IMR-90 (cell line): ENCODE results near the gene KAT6B. TPM values are rescaled to one million over a fixed set of nuclear protein-coding genes. Genes with fewer than 3 reads are reported as not detected.

Source experiments
- ATAC-seq: fragments of 200-7000 bp; cut with Tn5 transposase; 2 replicates; pipeline ENCODE4 v1.9.1; 2020; ENCODE audit warnings: low read depth, mild to moderate bottlenecking, moderate library complexity
- BruUV-seq: library from RNA; stranded (reverse); fragments of 400-500 nt; replicated peaks from 2 replicates; lab custom pipeline; 2021; lab: Mats Ljungman, UMichigan
- CTCF ChIA-PET: fragments of 300-600 bp; formaldehyde crosslinking; extraction: SDS; loops from one replicate; lab custom pipeline; 2021; ENCODE audit warnings: antibody characterized with exemption; lab: Yijun Ruan, JAX
- POLR2A ChIA-PET: fragments of 300-600 bp; sonication (Branson Sonifier 250); formaldehyde crosslinking; loops from one replicate; lab custom pipeline; 2022; ENCODE audit warnings: antibody characterized with exemption; ENCODE audit not compliant: unreplicated experiment; lab: Charles Lee
- DNase-seq: peaks from one replicate; pipeline ENCODE4 v3.0.0; 2013
- H2AFZ ChIP-seq: replicated peaks from 2 replicates; pipeline ENCODE3; 2013; ENCODE audit warnings: low read length, mild to moderate bottlenecking; ENCODE audit not compliant: poor library complexity
- H2AK5ac ChIP-seq: 2 replicates; pipeline ENCODE4 v1.6.1; 2013; ENCODE audit warnings: low read depth, low read length, inconsistent platforms
- H2AK9ac ChIP-seq: replicated peaks from 2 replicates; pipeline ENCODE3; 2013; ENCODE audit warnings: mild to moderate bottlenecking, low read depth, low read length, moderate library complexity; ENCODE audit not compliant: poor library complexity
- H2BK120ac ChIP-seq: 2 replicates; pipeline ENCODE4 v1.6.1; 2013; ENCODE audit warnings: low read depth, low read length, inconsistent platforms
- H2BK15ac ChIP-seq: 3 replicates; pipeline ENCODE4 v1.6.1; 2013; ENCODE audit warnings: low read depth, low read length, inconsistent platforms
- H2BK20ac ChIP-seq: 2 replicates; pipeline ENCODE4 v1.6.1; 2013; ENCODE audit warnings: low read depth, mild to moderate bottlenecking, inconsistent platforms, low read length, moderate library complexity
- H2BK5ac ChIP-seq: 2 replicates; pipeline ENCODE4 v1.6.1; 2013; ENCODE audit warnings: mild to moderate bottlenecking, low read depth, low read length, inconsistent platforms; ENCODE audit not compliant: poor library complexity, severe bottlenecking
- H3K14ac ChIP-seq: replicated peaks from 2 replicates; pipeline ENCODE4 v1.6.1; 2013; ENCODE audit warnings: low read depth, low read length, inconsistent platforms
- H3K18ac ChIP-seq: 2 replicates; pipeline ENCODE4 v1.6.1; 2013; ENCODE audit warnings: low read depth, low read length, control low read depth
- H3K23ac ChIP-seq: 2 replicates; pipeline ENCODE4 v1.6.1; 2013; ENCODE audit warnings: low read depth, low read length, inconsistent platforms
- H3K27ac ChIP-seq: 2 replicates; pipeline ENCODE4 v1.5.1; 2013; ENCODE audit warnings: mild to moderate bottlenecking, control low read depth, low read length; ENCODE audit not compliant: insufficient read depth
- H3K27me3 ChIP-seq: 2 replicates; pipeline ENCODE4 v1.6.1; 2013; ENCODE audit warnings: low read length; ENCODE audit not compliant: control insufficient read depth, insufficient read depth
- H3K36me3 ChIP-seq: 2 replicates; pipeline ENCODE4 v1.6.1; 2013; ENCODE audit warnings: low read length, mixed read lengths; ENCODE audit not compliant: control insufficient read depth, insufficient read depth
- H3K4ac ChIP-seq: 2 replicates; pipeline ENCODE4 v1.6.1; 2013; ENCODE audit warnings: low read depth, low read length, inconsistent platforms
- H3K4me1 ChIP-seq: 2 replicates; pipeline ENCODE4 v1.6.1; 2013; ENCODE audit warnings: low read length, mixed read lengths; ENCODE audit not compliant: control insufficient read depth, insufficient read depth
- H3K4me2 ChIP-seq: 2 replicates; pipeline ENCODE4 v1.6.1; 2013; ENCODE audit warnings: low read depth, mild to moderate bottlenecking, control low read depth, low read length, moderate library complexity
- H3K4me3 ChIP-seq: 2 replicates; pipeline ENCODE4 v1.5.1; 2013; ENCODE audit warnings: low read depth, mild to moderate bottlenecking, control low read depth, low read length, moderate library complexity; ENCODE audit not compliant: insufficient read depth
- H3K56ac ChIP-seq: 2 replicates; pipeline ENCODE4 v1.6.1; 2013; ENCODE audit warnings: low read length, inconsistent platforms; ENCODE audit not compliant: insufficient read depth; ENCODE audit errors: extremely low read depth
- H3K79me1 ChIP-seq, 2 experiments: 2 replicates each; pipeline ENCODE4 v1.6.1; 2013; ENCODE audit warnings: low read length in 2 of 2, inconsistent platforms in 1 of 2, low read depth in 1 of 2
- H3K9ac ChIP-seq: 2 replicates; pipeline ENCODE4 v1.6.1; 2013; ENCODE audit warnings: low read depth, low read length, control low read depth
- H3K9me1 ChIP-seq: 2 replicates; pipeline ENCODE4 v1.6.1; 2013; ENCODE audit warnings: low read length, inconsistent platforms; ENCODE audit not compliant: insufficient read depth
- H3K9me3 ChIP-seq: 2 replicates; pipeline ENCODE4 v1.6.1; 2013; ENCODE audit warnings: low read length; ENCODE audit not compliant: control insufficient read depth, insufficient read depth
- H4K20me1 ChIP-seq: 2 replicates; pipeline ENCODE4 v1.6.1; 2013; ENCODE audit warnings: low read length, inconsistent platforms; ENCODE audit not compliant: insufficient read depth
- H4K5ac ChIP-seq: 2 replicates; pipeline ENCODE4 v1.6.1; 2013; ENCODE audit warnings: mild to moderate bottlenecking, low read depth, low read length, control low read depth
- H4K8ac ChIP-seq, 2 experiments: 2 replicates each; pipeline ENCODE4 v1.6.1; 2013; ENCODE audit warnings: low read depth in 2 of 2, low read length in 2 of 2, control low read depth in 1 of 2, inconsistent platforms in 1 of 2
- H4K91ac ChIP-seq: 2 replicates; pipeline ENCODE4 v1.6.1; 2013; ENCODE audit warnings: low read depth, low read length, inconsistent platforms; ENCODE audit not compliant: insufficient read depth
- NFE2L2 ChIP-seq: fragments of 150-350 bp; IDR thresholded peaks from 2 replicates; pipeline ENCODE4 v1.6.1; 2016; ENCODE audit warnings: low read depth, mild to moderate bottlenecking, low read length
- POLR2A ChIP-seq: IDR thresholded peaks from 2 replicates; pipeline ENCODE4 v1.6.1; 2012; ENCODE audit warnings: mild to moderate bottlenecking, low read depth, low read length
- RCOR1 ChIP-seq: IDR thresholded peaks from 2 replicates; pipeline ENCODE4 v1.6.1; 2012; ENCODE audit warnings: mild to moderate bottlenecking, low read length, improper control_type of control experiment; ENCODE audit not compliant: insufficient replicate concordance
- WGBS, 2 experiments: methylation state at CpG; one replicate each; pipeline versions ENCODE4 v1.1.5 to v1.1.7; 2013; ENCODE audit warnings: missing lambda C conversion rate in 2 of 2; ENCODE audit not compliant: insufficient read length in 1 of 2; ENCODE audit errors: extremely low coverage in 2 of 2; 5-methylcytosine and 5-hydroxymethylcytosine counted together
- dilution Hi-C: fragments of 300-500 bp; cut with HindIII; formaldehyde crosslinking; loops from one replicate; pipeline ENCODE4 v1.14.3; 2018; ENCODE audit warnings: low sequenced_read_pairs; ENCODE audit not compliant: unreplicated experiment
- in situ Hi-C: fragments of 300-500 bp; cut with MboI; formaldehyde crosslinking; loops from 3 replicates; pipeline ENCODE4 v1.14.3; 2019; ENCODE audit warnings: low sequenced_read_pairs, inconsistent platforms, mixed read lengths
- intact Hi-C: fragments of 100-400 bp; cut with micrococcal nuclease; formaldehyde crosslinking; loops from 2 replicates; pipeline ENCODE4 v1.10.0; 2022
- polyA plus RNA-seq, 3 experiments: library from polyadenylated mRNA; depleted of rRNA; stranded (reverse); fragments of >200 nt; gene quantifications; 2 replicates each; pipeline ENCODE4 v1.2.3, GENCODE V29; 2012; ENCODE audit warnings: low replicate concordance in 1 of 3
- total RNA-seq: library from RNA; depleted of rRNA; stranded (reverse); fragments of >200 nt; gene quantifications from 2 replicates; pipeline ENCODE4 v1.2.3, GENCODE V29; 2012

KAT6B gene
- total and polyA plus RNA-seq, 2 of the 4 experiments (the other 2 are of a cell fraction) = 8.8 to 28.1 TPM

- H3K9me1 ChIP-seq = no peaks in the 10 kb centered on the region
- H2BK120ac ChIP-seq = no peak overlapping the region
- ATAC-seq (no peak), DNase-seq (no peak)
- no peak overlapping the region for H3K4ac ChIP-seq
- H3K9me3 ChIP-seq = no peaks in the 10 kb centered on the region
- no peak overlapping the region for H2BK20ac ChIP-seq
- H3K36me3 ChIP-seq = no peaks in the 10 kb centered on the region
- no peak overlapping the region for H4K5ac ChIP-seq
- H4K8ac ChIP-seq = no peak overlapping the region
- H3K56ac ChIP-seq = no peak overlapping the region
- intact Hi-C loops = no loop called here
- no TSS peak for BruUV-seq
- no peak for TF ChIP-seq RCOR1
- no peak for TF ChIP-seq POLR2A
- TF ChIP-seq NFE2L2 = no peak
- H2AK9ac ChIP-seq = no peak overlapping the region
- H3K9ac ChIP-seq = no peak overlapping the region
- CTCF ChIA-PET = no interaction called here
- H3K18ac ChIP-seq = no peak overlapping the region
- POLR2A ChIA-PET = no interaction called here
- no peak overlapping the region for H3K4me3 ChIP-seq
- peak overlapping the region; percentile 34 for H2AFZ ChIP-seq
- no peak overlapping the region for H3K14ac ChIP-seq
- no peaks in the 10 kb centered on the region for H3K79me1 ChIP-seq
- dilution Hi-C loops = no loop called here
- H2AK5ac ChIP-seq = no peak overlapping the region
- no peaks in the 10 kb centered on the region for H3K27me3 ChIP-seq
- H4K91ac ChIP-seq = no peak overlapping the region
- in situ Hi-C loops = no loop called here
- H2BK15ac ChIP-seq = no peak overlapping the region
- no peak overlapping the region for H2BK5ac ChIP-seq
- no peaks in the 10 kb centered on the region for H4K20me1 ChIP-seq
- no peak overlapping the region for H3K27ac ChIP-seq
- H3K4me2 ChIP-seq = no peak overlapping the region
- H3K4me1 ChIP-seq = no peaks in the 10 kb centered on the region
- no peak overlapping the region for H3K23ac ChIP-seq
- no CpG with 5 or more reads among the region's 10 CpGs for WGBS, 2 experiments
Measured at GRCh38 chr10:75058161-75058560, 231.8 kb downstream of the KAT6B start.
